Testis (tissue), 2 donors: ENCODE measurements around the gene XG.
"Not testable (repeated sequence)": the region's sequence is repeated elsewhere in the genome, so short reads cannot be mapped to it uniquely, and the experiment has no call there.

Source experiments
- POLR2A ChIP-seq: fragments of 450-650 bp; IDR thresholded peaks from one replicate; pipeline ENCODE4 v1.6.1; 2017; ENCODE audit warnings: antibody characterized with exemption, mild to moderate bottlenecking, moderate library complexity
- TF ChIP-seq, protein P1 (sequence below), 3 experiments: fragments of 450-650 bp in 2 of 3; fragments of 200-600 bp in 1 of 3; sonication (generic) in 1 of 3; IDR thresholded peaks; one replicate each; pipeline ENCODE4 v1.5.1; 2016 to 2019; ENCODE audit warnings: antibody characterized with exemption in 3 of 3, mild to moderate bottlenecking in 2 of 3, moderate library complexity in 1 of 3

DNA sequence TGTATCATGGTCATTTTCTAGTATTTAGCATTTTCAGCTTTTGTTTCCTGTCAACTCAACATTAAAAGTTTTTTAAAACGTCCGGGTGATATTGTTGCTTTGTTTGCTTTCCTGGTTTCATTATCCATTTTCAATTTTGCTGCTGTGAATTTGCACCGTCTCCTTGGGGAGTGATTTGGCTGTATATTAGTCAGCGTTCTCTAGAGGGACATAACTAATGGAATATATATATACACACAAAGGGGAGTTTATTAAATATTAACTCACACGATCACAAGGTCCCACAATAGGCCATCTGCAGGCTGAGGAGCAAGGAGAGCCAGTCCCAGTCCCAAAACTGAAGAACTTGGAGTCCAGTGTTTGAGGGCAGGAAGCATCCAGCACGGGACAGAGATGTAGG, 5.6 kb upstream of the XG start:
- TF ChIP-seq, protein P1, sequence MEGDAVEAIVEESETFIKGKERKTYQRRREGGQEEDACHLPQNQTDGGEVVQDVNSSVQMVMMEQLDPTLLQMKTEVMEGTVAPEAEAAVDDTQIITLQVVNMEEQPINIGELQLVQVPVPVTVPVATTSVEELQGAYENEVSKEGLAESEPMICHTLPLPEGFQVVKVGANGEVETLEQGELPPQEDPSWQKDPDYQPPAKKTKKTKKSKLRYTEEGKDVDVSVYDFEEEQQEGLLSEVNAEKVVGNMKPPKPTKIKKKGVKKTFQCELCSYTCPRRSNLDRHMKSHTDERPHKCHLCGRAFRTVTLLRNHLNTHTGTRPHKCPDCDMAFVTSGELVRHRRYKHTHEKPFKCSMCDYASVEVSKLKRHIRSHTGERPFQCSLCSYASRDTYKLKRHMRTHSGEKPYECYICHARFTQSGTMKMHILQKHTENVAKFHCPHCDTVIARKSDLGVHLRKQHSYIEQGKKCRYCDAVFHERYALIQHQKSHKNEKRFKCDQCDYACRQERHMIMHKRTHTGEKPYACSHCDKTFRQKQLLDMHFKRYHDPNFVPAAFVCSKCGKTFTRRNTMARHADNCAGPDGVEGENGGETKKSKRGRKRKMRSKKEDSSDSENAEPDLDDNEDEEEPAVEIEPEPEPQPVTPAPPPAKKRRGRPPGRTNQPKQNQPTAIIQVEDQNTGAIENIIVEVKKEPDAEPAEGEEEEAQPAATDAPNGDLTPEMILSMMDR (IDR thresholded peaks at IDR 0.05) = not testable (repeated sequence)
- not testable (repeated sequence) for TF ChIP-seq POLR2A
